ENCODE measurements around the gene SDR42E1.
"Not testable (repeated sequence)": the region's sequence is repeated elsewhere in the genome, so short reads cannot be mapped to it uniquely, and the experiment has no call there.

SDR42E1 gene

DNA sequence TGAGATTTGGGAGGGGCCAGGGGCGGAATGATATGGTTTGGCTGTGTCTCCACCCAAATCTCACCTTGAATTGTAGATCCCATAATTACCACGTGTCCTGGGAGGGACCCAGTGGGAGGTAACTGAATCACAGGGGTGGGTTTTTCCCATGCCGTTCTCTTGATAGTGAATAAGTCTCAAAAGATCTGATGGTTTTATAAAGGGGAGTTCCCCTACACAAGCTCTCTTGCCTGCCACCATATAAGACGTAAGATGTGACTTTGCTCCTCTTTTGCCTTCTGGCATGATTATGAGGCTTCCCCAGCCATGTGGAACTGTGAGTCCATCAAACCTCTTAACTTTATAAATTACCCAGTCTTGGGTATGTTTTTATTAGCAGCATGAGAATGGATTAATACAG, 1.5 kb downstream of the SDR42E1 start:
- H3K27me3 ChIP-seq (ENCODE audit: control insufficient read depth in 5 of 5, insufficient read depth in 4 of 5, low read length in 5 of 5); H3K9ac ChIP-seq (ENCODE audit: low read length in 5 of 5); H3K27ac ChIP-seq (ENCODE audit: low read depth, low read length); H3K4me3 ChIP-seq (ENCODE audit: low read depth in 1 of 5, low read length in 5 of 5); H3K36me3 ChIP-seq (ENCODE audit: control insufficient read depth in 5 of 5, insufficient read depth in 5 of 5, low read length in 5 of 5): not testable (repeated sequence)
- Histone ChIP-seq H3K9me3 (ENCODE audit: control insufficient read depth in 5 of 5, low read length in 5 of 5) (peaks cover 3 to 20% (median 15%) of the 10 kb centered on the region in 5 donors), H3K4me1 (ENCODE audit: control insufficient read depth in 5 of 5, insufficient read depth in 5 of 5, low read length in 5 of 5) (peaks cover 0 to 13% (median 0%) of the 10 kb centered on the region in 5 donors)

DNA sequence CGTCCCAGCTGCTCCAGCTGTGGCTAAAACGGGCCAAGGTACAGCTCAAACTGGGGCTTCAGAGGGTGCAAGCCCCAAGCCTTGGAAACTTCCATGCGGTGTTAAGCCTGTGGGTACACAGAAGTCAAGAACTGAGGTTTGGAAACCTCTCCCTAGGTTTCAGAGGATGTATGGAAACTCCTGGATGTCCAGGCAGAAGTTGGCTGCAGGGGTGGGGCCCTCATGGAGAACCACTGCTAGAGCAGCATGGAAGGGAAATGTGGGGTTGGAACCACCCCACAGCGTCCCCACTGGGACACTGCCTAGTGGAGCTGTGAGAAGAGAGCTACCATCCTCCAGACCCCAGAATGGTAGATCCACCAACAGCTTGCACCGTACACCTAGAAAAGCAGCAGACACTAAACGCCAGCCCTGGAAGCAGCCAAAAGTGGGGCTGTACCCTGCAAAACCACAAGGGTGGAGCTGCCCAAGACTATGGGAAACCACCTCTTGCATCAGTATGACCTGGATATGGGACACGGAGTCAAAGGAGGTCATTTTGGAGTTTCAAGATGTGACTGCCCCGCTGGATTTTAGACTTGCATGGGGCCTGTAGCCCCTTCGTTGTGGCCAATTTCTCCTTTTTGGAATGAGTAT, 2.2 kb downstream of the SDR42E1 start:
- Histone ChIP-seq H3K36me3 (ENCODE audit: control insufficient read depth in 5 of 5, insufficient read depth in 5 of 5, low read length in 5 of 5) (no peaks in the 10 kb centered on the region), H3K9ac (ENCODE audit: low read length in 5 of 5) (no peak overlapping the region), H3K27me3 (ENCODE audit: control insufficient read depth in 5 of 5, insufficient read depth in 4 of 5, low read length in 5 of 5) (peaks cover 0 to 10% (median 9%) of the 10 kb centered on the region in 5 donors), H3K27ac (ENCODE audit: low read depth, low read length) (no peak overlapping the region), H3K9me3 (ENCODE audit: control insufficient read depth in 5 of 5, low read length in 5 of 5) (peaks cover 3 to 17% (median 14%) of the 10 kb centered on the region in 5 donors), H3K4me3 (ENCODE audit: low read depth in 1 of 5, low read length in 5 of 5) (no peak overlapping the region), H3K4me1 (ENCODE audit: control insufficient read depth in 5 of 5, insufficient read depth in 5 of 5, low read length in 5 of 5) (peaks cover 0 to 20% (median 0%) of the 10 kb centered on the region in 5 donors)

- Histone ChIP-seq H3K4me3 (ENCODE audit: low read depth in 1 of 5, low read length in 5 of 5) (no peak overlapping the region), H3K4me1 (ENCODE audit: control insufficient read depth in 5 of 5, insufficient read depth in 5 of 5, low read length in 5 of 5) (peaks cover 0 to 26% (median 0%) of the 10 kb centered on the region in 5 donors), H3K36me3 (ENCODE audit: control insufficient read depth in 5 of 5, insufficient read depth in 5 of 5, low read length in 5 of 5) (no peaks in the 10 kb centered on the region), H3K27ac (ENCODE audit: low read depth, low read length) (no peak overlapping the region), H3K27me3 (ENCODE audit: control insufficient read depth in 5 of 5, insufficient read depth in 4 of 5, low read length in 5 of 5) (peaks cover 0 to 15% (median 5%) of the 10 kb centered on the region in 5 donors), H3K9me3 (ENCODE audit: control insufficient read depth in 5 of 5, low read length in 5 of 5) (peaks cover 3 to 14% (median 9%) of the 10 kb centered on the region in 5 donors), H3K9ac (ENCODE audit: low read length in 5 of 5) (no peak overlapping the region)
Measured at GRCh38 chr16:82007189-82007588, 4.1 kb downstream of the SDR42E1 start.

- peaks cover 0 to 6% (median 3%) of the 10 kb centered on the region in 5 donors for H3K27me3 ChIP-seq (ENCODE audit: control insufficient read depth in 5 of 5, insufficient read depth in 4 of 5, low read length in 5 of 5)
- H3K9ac ChIP-seq (ENCODE audit: low read length in 5 of 5) = no peak overlapping the region
- H3K4me3 ChIP-seq (ENCODE audit: low read depth in 1 of 5, low read length in 5 of 5) = no peak overlapping the region
- H3K36me3 ChIP-seq (ENCODE audit: control insufficient read depth in 5 of 5, insufficient read depth in 5 of 5, low read length in 5 of 5) = no peaks in the 10 kb centered on the region
- no peak overlapping the region for H3K27ac ChIP-seq (ENCODE audit: low read depth, low read length)
- peaks cover 0 to 26% (median 0%) of the 10 kb centered on the region in 5 donors for H3K4me1 ChIP-seq (ENCODE audit: control insufficient read depth in 5 of 5, insufficient read depth in 5 of 5, low read length in 5 of 5)
- H3K9me3 ChIP-seq (ENCODE audit: control insufficient read depth in 5 of 5, low read length in 5 of 5) = peaks cover 3 to 14% (median 9%) of the 10 kb centered on the region in 5 donors
Measured at GRCh38 chr16:82006036-82006435, 5.2 kb downstream of the SDR42E1 start.

- peaks cover 0 to 22% (median 0%) of the 10 kb centered on the region in 5 donors for H3K4me1 ChIP-seq (ENCODE audit: control insufficient read depth in 5 of 5, insufficient read depth in 5 of 5, low read length in 5 of 5)
- peaks cover 0 to 6% (median 2%) of the 10 kb centered on the region in 5 donors for H3K27me3 ChIP-seq (ENCODE audit: control insufficient read depth in 5 of 5, insufficient read depth in 4 of 5, low read length in 5 of 5)
- no peaks in the 10 kb centered on the region for H3K36me3 ChIP-seq (ENCODE audit: control insufficient read depth in 5 of 5, insufficient read depth in 5 of 5, low read length in 5 of 5)
- no peak overlapping the region for H3K4me3 ChIP-seq (ENCODE audit: low read depth in 1 of 5, low read length in 5 of 5)
- peaks cover 3 to 14% (median 9%) of the 10 kb centered on the region in 5 donors for H3K9me3 ChIP-seq (ENCODE audit: control insufficient read depth in 5 of 5, low read length in 5 of 5)
- no peak overlapping the region for H3K27ac ChIP-seq (ENCODE audit: low read depth, low read length)
- no peak overlapping the region for H3K9ac ChIP-seq (ENCODE audit: low read length in 5 of 5)
Measured at GRCh38 chr16:82005027-82005830, 6.0 kb downstream of the SDR42E1 start.

DNA sequence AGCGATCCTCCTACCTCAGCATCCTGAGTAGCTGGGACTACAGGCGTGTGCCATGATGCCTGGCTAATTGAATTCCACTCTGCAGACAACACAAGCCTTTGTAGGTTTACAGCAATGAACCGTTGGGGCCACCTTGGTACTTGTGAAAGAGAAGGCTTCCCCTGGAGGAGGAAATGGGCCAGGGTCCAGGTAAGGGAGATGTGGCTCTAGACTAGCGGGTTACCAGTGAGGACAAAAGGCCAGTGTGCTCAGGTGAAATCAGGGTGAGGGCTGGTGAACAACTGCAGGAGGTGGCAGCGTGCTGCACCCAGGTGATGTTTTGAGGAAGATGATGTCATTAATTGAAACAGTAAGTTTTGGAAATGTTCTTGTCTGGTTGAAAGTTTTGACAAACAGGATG, 6.7 kb downstream of the SDR42E1 start:
- Histone ChIP-seq H3K4me1 (ENCODE audit: control insufficient read depth in 5 of 5, insufficient read depth in 5 of 5, low read length in 5 of 5) (peaks cover 0 to 22% (median 0%) of the 10 kb centered on the region in 5 donors), H3K27me3 (ENCODE audit: control insufficient read depth in 5 of 5, insufficient read depth in 4 of 5, low read length in 5 of 5) (peaks cover 0 to 6% (median 0%) of the 10 kb centered on the region in 5 donors), H3K4me3 (ENCODE audit: low read depth in 1 of 5, low read length in 5 of 5) (no peak overlapping the region), H3K9me3 (ENCODE audit: control insufficient read depth in 5 of 5, low read length in 5 of 5) (peaks cover 3 to 14% (median 9%) of the 10 kb centered on the region in 5 donors), H3K27ac (ENCODE audit: low read depth, low read length) (no peak overlapping the region), H3K36me3 (ENCODE audit: control insufficient read depth in 5 of 5, insufficient read depth in 5 of 5, low read length in 5 of 5) (peaks cover 0 to 6% (median 0%) of the 10 kb centered on the region in 5 donors), H3K9ac (ENCODE audit: low read length in 5 of 5) (no peak overlapping the region)

DNA sequence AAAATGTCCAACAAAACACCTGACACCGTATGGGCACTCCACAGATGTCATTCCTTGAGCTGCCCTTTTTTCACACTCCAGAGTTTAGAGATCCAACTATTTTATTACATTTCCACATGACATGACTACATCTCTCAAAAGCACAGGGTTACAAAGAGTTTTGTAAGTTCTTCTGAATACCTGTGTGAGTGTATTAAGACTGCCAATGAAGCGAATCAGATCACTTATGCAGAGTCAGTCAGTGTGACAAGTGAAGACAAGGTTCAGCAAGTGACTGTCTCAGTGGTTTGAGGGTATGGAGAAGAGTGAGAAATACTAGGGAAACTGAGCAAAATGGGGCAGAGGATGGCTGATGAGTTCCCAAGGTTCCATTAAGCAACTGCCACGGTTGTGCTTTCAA, 8.4 kb downstream of the SDR42E1 start:
- H3K9ac ChIP-seq (ENCODE audit: low read length in 5 of 5) = no peak overlapping the region
- H3K36me3 ChIP-seq (ENCODE audit: control insufficient read depth in 5 of 5, insufficient read depth in 5 of 5, low read length in 5 of 5) = peaks cover 0 to 7% (median 0%) of the 10 kb centered on the region in 5 donors
- H3K27ac ChIP-seq (ENCODE audit: low read depth, low read length) = no peak overlapping the region
- peaks cover 0 to 5% (median 0%) of the 10 kb centered on the region in 5 donors for H3K9me3 ChIP-seq (ENCODE audit: control insufficient read depth in 5 of 5, low read length in 5 of 5)
- no peak overlapping the region for H3K4me3 ChIP-seq (ENCODE audit: low read depth in 1 of 5, low read length in 5 of 5)
- peaks cover 0 to 6% (median 0%) of the 10 kb centered on the region in 5 donors for H3K27me3 ChIP-seq (ENCODE audit: control insufficient read depth in 5 of 5, insufficient read depth in 4 of 5, low read length in 5 of 5)
- peaks cover 0 to 26% (median 0%) of the 10 kb centered on the region in 5 donors for H3K4me1 ChIP-seq (ENCODE audit: control insufficient read depth in 5 of 5, insufficient read depth in 5 of 5, low read length in 5 of 5)

GRCh38 chr16:81997738-81998137, 13.5 kb downstream of the SDR42E1 start:
- Histone ChIP-seq H3K9me3 (ENCODE audit: control insufficient read depth in 5 of 5, low read length in 5 of 5) (no peaks in the 10 kb centered on the region), H3K4me1 (ENCODE audit: control insufficient read depth in 5 of 5, insufficient read depth in 5 of 5, low read length in 5 of 5) (peaks cover 0 to 18% (median 6%) of the 10 kb centered on the region in 5 donors), H3K4me3 (ENCODE audit: low read depth in 1 of 5, low read length in 5 of 5) (no peak overlapping the region), H3K9ac (ENCODE audit: low read length in 5 of 5) (no peak overlapping the region), H3K27ac (ENCODE audit: low read depth, low read length) (no peak overlapping the region), H3K27me3 (ENCODE audit: control insufficient read depth in 5 of 5, insufficient read depth in 4 of 5, low read length in 5 of 5) (peaks cover 0 to 2% (median 0%) of the 10 kb centered on the region in 5 donors), H3K36me3 (ENCODE audit: control insufficient read depth in 5 of 5, insufficient read depth in 5 of 5, low read length in 5 of 5) (peaks cover 0 to 7% (median 0%) of the 10 kb centered on the region in 5 donors)

GRCh38 chr16:81996664-81997509, 14.4 kb downstream of the SDR42E1 start:
- Histone ChIP-seq H3K9ac (ENCODE audit: low read length in 5 of 5) (no peak overlapping the region), H3K27ac (ENCODE audit: low read depth, low read length) (no peak overlapping the region), H3K27me3 (ENCODE audit: control insufficient read depth in 5 of 5, insufficient read depth in 4 of 5, low read length in 5 of 5) (no peaks in the 10 kb centered on the region), H3K4me3 (ENCODE audit: low read depth in 1 of 5, low read length in 5 of 5) (no peak overlapping the region), H3K4me1 (ENCODE audit: control insufficient read depth in 5 of 5, insufficient read depth in 5 of 5, low read length in 5 of 5) (peaks cover 0 to 18% (median 6%) of the 10 kb centered on the region in 5 donors), H3K36me3 (ENCODE audit: control insufficient read depth in 5 of 5, insufficient read depth in 5 of 5, low read length in 5 of 5) (peaks cover 0 to 7% (median 0%) of the 10 kb centered on the region in 5 donors), H3K9me3 (ENCODE audit: control insufficient read depth in 5 of 5, low read length in 5 of 5) (no peaks in the 10 kb centered on the region)
